GM19240 (cell line): ENCODE measurements around the gene RAB11FIP3.

Experiments
- DNase-seq: peaks from one replicate; pipeline ENCODE4 v3.0.0; 2011; ENCODE audit warnings: low spot score; ENCODE audit not compliant: insufficient read length

Gene RAB11FIP3

DNA sequence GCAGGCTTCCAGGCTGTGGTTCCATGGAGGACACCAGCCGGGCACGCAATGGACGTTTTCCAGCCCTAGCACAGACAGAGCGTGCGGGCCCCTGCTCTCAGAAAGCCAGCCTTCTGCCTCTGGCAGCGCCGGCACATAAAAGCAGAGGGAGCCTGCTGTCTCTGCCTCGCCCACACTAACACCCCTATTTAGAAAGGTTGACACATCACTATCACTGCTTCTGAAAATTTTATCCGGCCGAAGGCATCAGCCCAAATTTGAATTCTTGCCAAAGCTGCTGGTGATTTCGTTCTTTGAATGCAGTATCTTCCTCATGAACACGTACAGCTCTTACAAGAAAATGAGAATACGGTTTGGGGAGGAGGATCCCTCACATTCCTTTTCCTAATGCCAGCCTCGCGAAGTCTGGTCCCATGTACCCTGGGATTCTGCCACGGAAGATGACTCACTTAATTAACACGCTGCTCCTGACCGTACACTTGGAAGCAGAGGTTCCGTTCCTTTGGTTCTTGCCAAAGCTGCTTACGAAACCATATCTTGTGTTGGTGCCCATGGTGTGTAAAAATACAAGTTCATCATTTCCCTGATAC is 1.3 kb upstream of the RAB11FIP3 start:
- DNase-seq: no peak

DNA sequence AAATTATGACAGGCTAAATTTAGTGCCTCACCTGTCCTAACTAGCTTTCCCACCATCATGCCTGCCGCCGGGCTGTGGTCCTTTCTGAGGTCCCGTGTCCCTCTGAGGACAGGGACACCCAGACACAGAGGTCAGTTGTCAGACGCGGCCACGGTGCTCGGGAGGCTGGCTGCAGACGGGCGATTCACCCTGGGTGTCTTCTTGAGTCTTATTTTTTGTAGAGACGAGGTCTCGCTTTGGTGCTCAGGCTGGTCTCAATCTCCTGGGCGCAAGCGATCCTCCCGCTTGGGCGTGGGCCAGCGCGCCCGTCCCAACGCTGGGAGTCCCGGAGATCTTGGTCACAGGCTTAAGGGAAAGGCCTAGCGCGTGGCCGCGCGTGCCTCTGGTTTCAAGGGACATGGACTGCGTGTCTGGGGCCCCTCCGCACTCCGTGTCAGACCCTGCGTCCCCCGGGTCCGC is 797 bp upstream of the RAB11FIP3 start:
- DNase-seq: no peak

DNA sequence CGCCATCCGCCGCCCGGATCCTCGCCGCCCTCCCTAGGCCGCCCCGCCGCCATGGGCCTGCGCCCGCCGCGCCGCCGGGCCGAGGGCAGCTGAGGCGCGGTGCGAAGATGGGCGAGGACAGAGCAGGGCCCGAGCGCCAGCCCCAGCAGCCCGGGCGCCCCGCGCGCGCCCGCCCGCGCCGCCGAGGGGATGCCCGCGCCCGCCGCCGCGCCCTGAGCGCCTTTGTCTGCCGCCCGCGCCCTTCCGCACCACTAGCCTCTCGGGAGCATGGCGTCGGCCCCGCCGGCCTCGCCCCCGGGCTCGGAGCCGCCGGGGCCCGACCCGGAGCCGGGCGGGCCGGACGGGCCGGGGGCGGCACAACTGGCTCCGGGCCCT is 278 bp downstream of the RAB11FIP3 start:
- DNase-seq: peak; percentile 31

DNA sequence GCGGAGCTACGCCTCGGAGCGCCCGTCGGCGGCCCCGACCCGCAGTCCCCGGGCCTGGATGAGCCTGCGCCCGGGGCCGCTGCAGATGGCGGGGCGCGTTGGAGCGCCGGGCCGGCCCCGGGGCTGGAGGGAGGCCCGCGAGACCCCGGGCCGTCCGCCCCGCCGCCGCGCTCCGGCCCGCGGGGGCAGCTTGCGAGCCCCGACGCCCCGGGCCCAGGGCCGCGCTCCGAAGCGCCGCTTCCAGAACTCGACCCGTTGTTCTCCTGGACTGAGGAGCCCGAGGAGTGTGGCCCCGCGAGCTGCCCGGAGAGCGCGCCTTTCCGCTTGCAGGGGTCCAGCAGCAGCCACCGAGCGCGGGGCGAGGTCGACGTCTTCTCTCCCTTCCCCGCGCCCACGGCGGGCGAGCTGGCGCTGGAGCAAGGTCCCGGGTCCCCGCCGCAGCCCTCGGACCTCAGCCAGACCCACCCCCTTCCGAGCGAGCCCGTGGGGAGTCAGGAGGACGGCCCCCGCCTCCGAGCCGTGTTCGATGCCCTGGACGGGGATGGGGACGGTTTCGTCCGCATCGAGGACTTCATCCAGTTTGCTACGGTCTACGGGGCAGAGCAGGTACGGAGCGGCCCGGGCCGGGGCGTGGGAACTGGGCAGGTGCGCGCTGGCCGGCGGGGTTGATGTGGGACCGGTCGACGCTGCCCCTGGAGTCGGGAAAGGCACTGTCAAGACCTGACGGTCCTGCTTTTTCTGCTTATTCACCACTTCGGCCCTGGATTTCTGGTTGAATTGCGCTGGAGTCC is 861 bp downstream of the RAB11FIP3 start:
- no peak for DNase-seq

DNA sequence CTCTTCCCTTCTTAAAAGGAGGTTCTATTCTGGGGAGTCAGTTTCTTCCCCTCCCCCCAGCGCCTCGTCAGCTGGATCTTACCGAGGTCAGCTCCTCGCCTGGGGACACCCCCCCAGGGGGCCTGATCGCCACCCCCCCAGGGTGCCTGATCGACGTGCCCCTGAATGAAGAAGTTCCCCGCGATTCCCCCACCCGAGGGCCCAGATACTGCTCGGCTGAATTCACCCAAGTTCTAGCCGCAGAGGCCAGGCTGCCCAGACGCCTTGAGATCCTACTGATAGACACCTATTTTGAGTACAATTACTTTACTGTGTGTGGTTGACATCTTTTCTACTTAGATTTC is 1.4 kb downstream of the RAB11FIP3 start:
- DNase-seq: no peak

DNA sequence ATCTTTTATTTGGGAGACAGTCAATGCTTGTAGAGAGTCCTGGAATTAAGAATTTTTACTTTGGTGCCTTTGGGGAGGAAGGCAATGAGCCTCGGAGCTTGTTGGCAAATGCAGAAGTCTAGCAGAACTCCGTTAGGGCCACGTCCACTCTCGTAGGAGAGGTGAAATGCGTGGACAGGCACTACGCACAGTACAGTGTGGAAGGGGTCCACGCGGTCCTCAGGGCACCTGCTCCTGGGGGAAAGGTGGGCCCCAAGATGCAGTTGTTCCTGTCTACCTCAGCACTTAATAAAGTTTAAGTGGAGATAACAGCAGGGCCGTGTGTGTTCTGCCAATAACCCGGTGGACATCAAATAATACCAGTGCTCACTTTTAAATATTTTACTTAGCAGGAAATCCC is 1.8 kb downstream of the RAB11FIP3 start:
- no peak for DNase-seq

DNA sequence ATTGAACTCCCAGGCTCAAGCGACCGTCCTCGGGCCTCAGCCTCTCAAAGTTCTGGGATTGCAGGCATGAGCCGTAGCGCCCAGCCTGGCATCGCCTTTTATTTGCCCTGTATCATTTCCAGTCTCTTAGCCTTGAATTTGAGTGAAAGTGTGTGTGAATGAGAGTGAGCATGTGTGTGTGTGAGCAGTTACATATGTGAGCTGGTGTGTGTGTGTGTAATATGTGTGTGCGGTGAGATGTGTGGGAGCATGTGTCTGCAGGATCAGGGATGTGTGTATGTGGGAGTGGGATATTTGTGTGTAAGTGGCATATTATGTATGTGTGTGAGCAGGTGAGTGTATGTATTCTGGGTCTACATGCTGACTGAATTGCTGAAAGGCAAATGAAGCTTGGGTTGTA is 5.5 kb downstream of the RAB11FIP3 start:
- no peak for DNase-seq

DNA sequence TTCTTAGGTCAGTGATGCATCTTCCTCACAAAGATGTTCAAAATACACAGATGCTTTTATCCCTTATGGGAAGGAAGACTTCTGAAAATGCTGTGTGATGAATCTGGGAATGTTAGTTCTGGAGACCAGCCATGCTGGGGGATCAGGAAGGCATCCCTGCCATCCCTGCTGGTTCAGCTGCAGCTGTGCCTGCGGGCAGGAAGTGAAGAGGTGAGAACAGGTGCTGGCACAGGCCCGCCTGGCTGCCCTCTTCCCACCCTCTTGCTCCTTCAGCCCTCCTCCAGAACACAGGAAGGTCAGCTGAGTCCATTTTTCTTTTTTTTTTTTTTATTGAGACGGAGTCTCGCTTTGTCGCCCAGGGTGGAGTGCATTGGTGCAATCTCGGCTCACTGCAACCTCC is 15.2 kb downstream of the RAB11FIP3 start:
- DNase-seq: no peak

DNA sequence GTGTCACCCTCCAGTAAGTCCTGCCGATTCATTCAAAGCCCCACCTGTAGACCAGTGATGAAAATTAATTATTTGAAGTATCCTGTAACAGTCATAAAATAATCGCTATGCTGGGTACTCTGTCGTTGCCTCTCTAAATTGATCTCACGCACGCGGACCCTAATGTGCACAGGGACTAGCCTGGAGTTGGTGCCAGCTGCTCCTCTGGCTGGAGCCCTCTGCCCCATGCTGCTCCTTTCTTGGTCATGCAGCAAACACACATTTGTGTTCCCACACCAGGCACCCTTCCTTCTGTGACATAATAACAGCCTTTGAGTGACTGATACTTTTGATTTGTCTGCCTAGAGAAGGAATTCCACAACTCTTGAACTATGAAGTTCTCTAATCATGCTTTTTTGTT is 16.0 kb downstream of the RAB11FIP3 start:
- no peak for DNase-seq

DNA sequence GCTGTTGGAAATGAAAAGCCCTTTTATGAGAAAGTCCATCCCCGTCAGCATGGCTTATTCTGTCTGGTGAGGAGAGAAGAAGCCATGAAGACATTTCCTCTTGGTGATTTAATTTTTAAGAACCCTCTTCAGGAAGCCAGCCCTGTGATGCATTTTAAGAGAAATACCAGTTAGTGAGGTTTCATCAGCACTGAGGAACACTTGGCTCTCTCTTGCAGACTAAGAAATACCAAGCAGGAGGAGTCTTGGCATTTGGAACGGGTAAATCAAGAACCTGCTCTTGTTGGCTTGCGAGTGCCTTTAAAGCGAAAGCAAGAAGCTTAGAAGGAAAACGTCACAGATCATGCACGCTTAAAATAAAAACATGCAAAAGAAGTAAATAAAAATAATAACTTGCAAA is 17.5 kb downstream of the RAB11FIP3 start:
- DNase-seq: no peak

DNA sequence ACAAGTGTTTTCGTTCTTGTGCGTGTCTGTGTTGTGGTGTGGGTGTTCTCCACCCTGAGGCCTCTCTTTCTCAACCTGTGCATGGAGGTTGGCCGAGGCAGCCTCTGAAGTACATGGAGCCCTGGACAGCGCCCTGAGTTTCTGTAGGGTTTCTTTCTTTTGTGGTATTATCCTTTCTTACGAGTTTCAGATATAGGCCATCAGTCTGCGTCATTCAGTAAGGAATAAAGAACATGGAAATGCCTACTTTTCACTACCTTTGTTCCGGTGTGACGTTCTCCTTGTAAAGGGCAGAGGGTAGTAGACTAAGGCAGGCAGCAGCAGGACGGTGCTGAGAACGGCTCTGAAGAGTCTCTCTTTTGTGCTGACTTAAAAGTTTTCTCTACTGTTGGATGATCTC is 18.6 kb downstream of the RAB11FIP3 start:
- no peak for DNase-seq

DNA sequence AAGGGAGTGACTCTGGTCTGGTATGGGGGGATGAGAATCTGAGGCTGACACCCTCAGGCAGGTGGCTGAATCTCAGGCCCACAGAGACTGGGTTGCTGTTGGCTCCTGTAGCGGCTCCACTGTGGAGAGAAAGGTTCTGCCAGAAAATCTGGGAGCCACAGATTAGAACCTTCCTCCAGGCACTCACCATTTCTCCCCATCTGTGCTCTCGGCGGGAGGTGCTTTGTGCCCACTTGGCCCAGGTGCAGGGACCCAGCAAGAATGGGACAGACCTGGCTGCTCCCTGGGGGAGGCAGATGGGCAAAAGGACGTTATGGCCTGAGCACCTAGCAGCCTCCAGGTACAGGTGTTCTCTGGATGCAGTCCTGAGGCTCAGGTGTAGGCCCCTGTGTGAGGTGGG is 20.1 kb downstream of the RAB11FIP3 start:
- no peak for DNase-seq

DNA sequence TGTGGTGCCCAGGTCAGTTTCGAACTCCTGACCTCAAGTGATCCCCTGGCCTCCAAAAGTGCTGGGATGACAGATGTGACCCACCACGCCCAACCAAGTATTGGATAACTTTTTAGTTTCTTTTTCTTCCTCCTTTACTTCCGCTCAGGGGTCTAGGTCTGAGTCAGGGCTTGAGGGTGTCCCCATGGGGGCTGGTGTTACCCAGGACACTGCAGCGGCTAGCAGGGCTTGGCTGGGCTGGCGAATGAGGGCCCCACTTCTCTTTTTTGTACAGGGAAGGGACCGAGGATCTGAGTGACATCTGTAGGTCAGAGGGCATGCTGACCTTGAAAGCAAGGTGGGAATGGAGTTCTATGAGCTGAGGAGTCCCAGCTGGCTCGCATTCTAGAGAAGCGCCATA is 24.9 kb downstream of the RAB11FIP3 start:
- peak; percentile 36 for DNase-seq

DNA sequence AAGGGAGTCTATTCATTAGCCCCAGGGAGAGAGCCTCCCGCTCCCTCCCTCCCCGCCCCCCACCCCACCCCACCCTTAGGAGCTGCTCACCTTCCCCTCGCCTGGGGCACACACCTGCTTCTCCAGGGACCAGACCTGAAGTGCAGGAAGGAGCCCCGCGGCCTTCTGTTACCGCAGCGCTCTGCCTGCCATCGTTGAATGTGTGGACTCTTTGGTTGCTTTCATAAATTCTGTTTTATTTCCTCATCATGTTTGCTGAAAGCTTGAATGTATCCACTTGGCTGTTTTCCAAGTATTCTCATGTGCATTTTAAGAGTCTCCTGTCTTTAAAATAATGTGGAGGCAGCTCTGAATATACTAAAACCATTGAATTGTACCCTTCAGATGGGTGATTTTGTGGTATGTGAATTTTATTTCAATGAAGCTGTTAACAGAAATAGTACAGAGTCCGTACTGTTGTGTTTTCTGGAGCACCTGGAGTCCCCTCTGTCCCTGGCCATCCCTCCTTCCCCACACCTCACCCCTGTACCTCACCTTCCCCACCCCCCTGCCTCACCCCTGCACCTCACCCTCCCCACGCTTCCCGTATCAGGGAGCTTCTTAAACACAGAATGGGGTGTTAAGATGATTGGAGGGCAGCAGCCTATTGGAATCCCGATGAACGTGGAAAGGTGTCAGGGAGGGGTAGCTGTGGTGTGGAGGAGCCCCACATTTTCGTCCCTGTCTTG is 25.5 kb downstream of the RAB11FIP3 start:
- no peak for DNase-seq

DNA sequence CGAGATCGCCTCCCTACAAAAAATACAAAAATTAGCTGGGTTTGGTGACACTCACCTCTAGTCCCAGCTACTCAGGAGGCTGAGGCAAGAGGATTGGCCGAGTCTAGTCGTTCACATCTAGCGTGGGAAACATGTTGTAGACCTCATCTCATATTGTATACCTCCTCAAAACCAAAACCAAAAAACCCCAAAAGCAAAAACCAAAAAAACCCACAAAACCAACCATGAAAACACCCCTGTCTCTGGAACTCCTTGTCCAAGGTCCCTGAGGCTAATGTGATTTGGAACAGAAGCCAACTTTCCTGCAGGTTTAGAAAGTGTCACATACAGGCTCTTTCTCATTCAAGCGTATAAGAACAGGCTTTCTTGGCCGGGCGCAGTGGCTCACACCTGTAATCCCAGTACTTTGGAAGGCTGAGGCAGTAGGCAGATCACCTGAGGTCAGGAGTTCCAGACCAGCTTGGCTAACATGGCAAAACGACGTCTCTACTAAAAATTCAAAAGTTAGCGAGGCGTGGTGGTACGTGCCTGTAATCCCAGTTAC is 29.0 kb downstream of the RAB11FIP3 start:
- DNase-seq: no peak

DNA sequence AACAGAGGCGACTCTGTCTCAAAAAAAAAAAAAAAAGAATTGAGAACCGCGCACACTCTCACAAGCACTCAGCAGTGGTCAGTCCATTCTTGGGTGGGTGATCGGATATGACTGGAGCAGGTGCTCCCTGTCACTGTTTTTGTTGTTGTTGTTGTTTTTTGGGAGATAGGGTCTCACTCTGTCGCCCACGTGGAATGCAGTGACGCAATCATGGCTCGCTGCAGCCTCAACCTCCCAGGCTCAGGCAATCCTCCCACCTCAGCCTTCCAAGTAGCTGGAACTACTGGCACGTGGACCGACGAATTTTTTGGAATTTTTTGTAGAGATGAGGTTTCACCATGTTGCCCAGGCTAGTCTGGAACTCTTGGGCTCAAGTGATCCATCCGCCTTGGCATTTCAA is 30.0 kb downstream of the RAB11FIP3 start:
- DNase-seq: no peak

DNA sequence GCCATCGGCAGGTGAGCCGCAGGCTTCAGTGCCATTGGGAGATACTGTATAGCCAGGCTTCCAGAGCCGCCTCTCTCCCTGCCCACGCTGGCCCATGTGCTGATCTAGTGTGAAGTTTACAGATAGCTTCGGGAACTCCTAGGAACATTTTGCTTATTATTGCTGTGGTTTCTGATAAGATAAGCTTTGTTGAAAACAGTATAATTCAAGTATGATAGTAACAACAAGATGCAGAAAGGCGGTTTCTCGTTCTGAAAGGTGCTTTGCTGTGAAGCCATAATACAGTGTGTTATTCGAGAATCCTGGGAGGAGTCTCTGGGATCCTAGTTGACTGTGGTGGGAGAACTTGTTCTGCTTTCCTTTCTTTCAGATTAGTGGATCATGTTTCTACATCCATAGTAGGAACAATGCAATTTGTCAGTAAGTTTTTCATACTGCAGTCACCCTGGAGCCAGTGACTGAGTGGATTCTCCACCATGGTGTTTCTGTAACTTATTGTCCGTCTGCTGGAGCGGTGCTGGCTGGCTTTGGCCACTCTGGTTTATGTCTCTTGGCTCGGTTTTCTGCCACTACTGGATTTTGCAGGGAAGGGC is 31.5 kb downstream of the RAB11FIP3 start:
- no peak for DNase-seq

DNA sequence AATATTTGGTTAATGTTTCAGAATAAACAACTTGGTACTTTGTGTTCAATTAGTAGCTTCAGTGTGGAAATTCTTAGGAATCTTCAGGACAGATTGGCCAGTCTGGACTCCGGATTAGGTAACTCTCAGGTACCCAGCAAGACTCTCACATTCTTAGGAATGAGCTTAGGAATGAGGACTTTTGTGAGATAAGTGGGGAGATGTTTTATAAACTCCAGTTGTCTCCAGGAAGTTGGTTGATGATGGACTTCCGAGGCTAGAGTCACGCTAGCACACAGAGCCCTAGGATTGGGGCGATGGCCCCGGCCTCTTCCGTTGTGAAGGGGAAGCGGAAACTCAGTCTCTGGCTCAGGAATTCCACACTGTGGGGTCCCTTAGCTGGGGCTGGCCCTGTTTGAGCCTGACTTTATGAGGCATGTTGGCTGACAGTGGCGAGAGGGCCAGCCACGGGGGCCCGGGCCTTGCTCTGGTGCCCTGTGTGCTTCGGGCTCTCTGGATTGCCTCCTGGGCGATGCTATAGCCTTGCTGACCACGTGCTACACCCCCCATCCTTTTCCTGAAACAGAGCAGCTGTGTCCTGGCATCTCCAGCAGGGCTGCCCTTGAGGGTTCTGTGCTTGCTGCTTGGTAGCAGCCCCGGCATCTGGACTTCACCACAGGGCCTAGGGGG is 32.4 kb downstream of the RAB11FIP3 start:
- no peak for DNase-seq

DNA sequence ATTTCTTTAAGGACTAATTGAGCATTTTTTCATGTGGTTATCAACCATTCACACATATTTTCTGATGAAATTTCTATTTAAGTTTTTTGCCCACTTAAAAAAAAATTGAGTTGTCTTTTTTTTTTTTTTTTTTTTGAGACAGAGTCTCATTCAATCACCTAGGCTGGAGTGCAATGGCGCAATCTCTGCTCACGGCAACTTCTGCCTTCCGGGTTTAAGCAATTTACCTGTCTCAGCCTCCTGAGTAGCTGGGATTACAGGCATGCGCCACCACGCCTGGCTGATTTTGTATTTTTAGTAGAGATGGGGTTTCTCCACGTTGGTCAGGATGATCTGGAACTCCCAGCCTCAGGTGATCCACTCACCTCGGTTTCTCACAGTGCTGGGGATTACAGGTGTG is 34.3 kb downstream of the RAB11FIP3 start:
- no peak for DNase-seq

DNA sequence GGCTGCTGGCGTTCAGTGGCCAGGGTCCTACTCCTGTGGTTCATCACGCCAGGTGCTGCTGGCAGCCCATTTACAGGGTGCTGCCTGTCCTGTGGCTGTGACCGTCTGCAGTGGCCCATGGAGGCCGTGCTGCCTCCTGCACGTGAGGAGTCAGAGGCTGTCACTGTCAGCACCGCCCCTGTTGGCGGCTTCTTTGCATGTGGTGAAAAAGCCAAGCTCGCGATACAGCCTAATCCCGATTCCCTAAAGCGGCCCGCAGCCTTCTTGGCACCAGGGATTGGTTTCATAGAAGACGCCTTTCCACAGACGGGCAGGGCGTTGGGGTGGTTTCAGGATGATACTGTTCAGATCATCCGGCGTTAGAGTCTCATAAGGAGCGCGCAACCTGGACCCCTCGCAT is 35.3 kb downstream of the RAB11FIP3 start:
- DNase-seq: no peak

DNA sequence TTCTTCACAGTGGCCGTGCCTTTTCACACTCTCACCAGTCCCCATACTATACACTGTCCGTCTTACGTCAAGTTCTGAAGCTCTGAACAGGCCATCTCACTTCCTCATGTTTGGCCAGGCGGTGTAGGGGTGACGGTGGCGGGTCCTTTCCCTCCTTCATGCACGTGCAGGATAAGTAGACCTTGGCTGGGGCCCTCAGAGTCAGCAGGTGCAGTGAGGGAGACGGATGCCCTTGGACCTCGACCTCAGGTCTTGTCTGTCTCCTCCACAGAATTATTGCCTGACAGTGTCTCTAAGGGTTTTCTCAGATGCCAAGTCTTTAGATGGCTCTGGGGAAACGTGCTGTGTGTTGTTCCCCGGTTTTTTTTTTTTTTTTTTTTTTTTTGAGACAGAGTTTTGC is 37.6 kb downstream of the RAB11FIP3 start:
- no peak for DNase-seq

DNA sequence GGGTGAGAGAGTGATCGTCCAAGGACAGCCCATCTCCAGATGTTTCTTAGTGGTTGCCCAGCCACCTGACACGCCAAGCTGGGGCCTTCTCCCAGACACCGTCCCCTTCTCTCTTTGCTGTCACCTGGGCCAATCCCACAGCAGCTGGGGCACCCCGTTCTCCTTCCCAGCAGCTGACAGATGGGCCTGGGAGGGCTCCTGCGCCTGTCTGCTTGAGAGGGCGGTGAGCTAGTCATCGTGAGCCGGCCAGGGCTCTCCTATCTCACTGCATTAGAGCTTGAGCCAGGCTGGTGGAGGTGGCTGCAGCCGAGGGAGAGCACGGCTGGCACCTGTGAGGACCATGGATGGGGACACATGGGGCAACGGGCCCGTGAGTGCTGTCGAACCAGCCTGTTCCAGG is 41.2 kb downstream of the RAB11FIP3 start:
- no peak for DNase-seq
